Common myeloid progenitor, CD34-positive (primary cell): Measurements from ENCODE around the gene KRTAP29-1.

Experiments
- CTCF ChIA-PET: fragments of 350-600 bp; sonication (Branson Sonifier 250); formaldehyde crosslinking; loops from one replicate; lab custom pipeline; 2021; ENCODE audit warnings: antibody characterized with exemption; lab: Charles Lee
- POLR2A ChIA-PET: fragments of 350-600 bp; sonication (Branson Sonifier 250); formaldehyde crosslinking; loops from one replicate; lab custom pipeline; 2021; ENCODE audit warnings: antibody characterized with exemption; lab: Charles Lee
- DNase-seq, 3 donors: peaks; one replicate each; pipeline versions ENCODE4 v3.0.0 to v3.0.0-alpha.2; 2013
- H3K27ac ChIP-seq, 2 experiments: 1 replicate in 1 of 2; 2 replicates in 1 of 2; pipeline ENCODE4 v1.7.0; 2013; ENCODE audit warnings: inconsistent platforms in 2 of 2, low read length in 2 of 2, mild to moderate bottlenecking in 2 of 2, low read depth in 1 of 2, moderate library complexity in 1 of 2; ENCODE audit not compliant: severe bottlenecking in 2 of 2, insufficient read depth in 1 of 2, poor library complexity in 1 of 2
- H3K27me3 ChIP-seq, 5 experiments: replicated peaks in 2 of 5; 1 replicate in 3 of 5; 2 replicates in 2 of 5; pipeline versions ENCODE4 v1.6.1 to v1.7.0; 2013; ENCODE audit warnings: low read length in 4 of 5, mild to moderate bottlenecking in 2 of 5, moderate library complexity in 2 of 5, inconsistent platforms in 1 of 5; ENCODE audit not compliant: insufficient read depth in 5 of 5, control insufficient read depth in 4 of 5
- H3K36me3 ChIP-seq, 4 experiments: 1 replicate in 2 of 4; 2 replicates in 2 of 4; pipeline versions ENCODE4 v1.6.1 to v1.7.0; 2013; ENCODE audit warnings: low read length in 3 of 4, control low read depth in 1 of 4, mild to moderate bottlenecking in 1 of 4; ENCODE audit not compliant: control insufficient read depth in 4 of 4, insufficient read depth in 4 of 4
- H3K4me1 ChIP-seq, 4 experiments: 1 replicate in 3 of 4; 2 replicates in 1 of 4; pipeline versions ENCODE4 v1.6.1 to v1.7.1; 2013; ENCODE audit warnings: low read length in 3 of 4, mild to moderate bottlenecking in 3 of 4, control low read depth in 1 of 4, inconsistent platforms in 1 of 4, moderate library complexity in 1 of 4; ENCODE audit not compliant: control insufficient read depth in 4 of 4, insufficient read depth in 4 of 4; ENCODE audit errors: control extremely low read depth in 1 of 4
- H3K4me3 ChIP-seq, 7 experiments: 1 replicate in 4 of 7; 2 replicates in 3 of 7; pipeline versions ENCODE4 v1.5.1 to v1.7.0; 2013; ENCODE audit warnings: mild to moderate bottlenecking in 7 of 7, low read length in 6 of 7, moderate library complexity in 6 of 7, inconsistent platforms in 2 of 7, low read depth in 2 of 7, control low read depth in 1 of 7; ENCODE audit not compliant: insufficient read depth in 4 of 7, control insufficient read depth in 1 of 7; ENCODE audit errors: extremely low read depth in 1 of 7
- H3K9me3 ChIP-seq, 5 experiments: 1 replicate in 4 of 5; 2 replicates in 1 of 5; pipeline versions ENCODE4 v1.6.1 to v1.7.1; 2013; ENCODE audit warnings: low read length in 4 of 5, mild to moderate bottlenecking in 2 of 5, inconsistent platforms in 1 of 5, low read depth in 1 of 5, moderate library complexity in 1 of 5; ENCODE audit not compliant: control insufficient read depth in 4 of 5, insufficient read depth in 2 of 5; ENCODE audit errors: control extremely low read depth in 1 of 5
- WGBS: methylation state at CpG from one replicate; pipeline ENCODE4 v1.1.5; 2013; ENCODE audit not compliant: insufficient coverage; 5-methylcytosine and 5-hydroxymethylcytosine counted together

KRTAP29-1 gene

GRCh38 chr17:41334385-41335305 is 32.0 kb upstream of the KRTAP29-1 start:
- H3K27me3 ChIP-seq = no peaks in the 10 kb centered on the region
- H3K9me3 ChIP-seq = no peaks in the 10 kb centered on the region
- CTCF ChIA-PET = interaction anchor here (1.4 to 4.6 kb wide), 2 partner anchors 8 to 12 kb away, joined by 5 to 22 read pairs; no protein-coding TSS in a partner anchor
- H3K4me3 ChIP-seq = no peak overlapping the region
- peaks cover 0 to 2% (median 0%) of the 10 kb centered on the region in 4 experiments for H3K4me1 ChIP-seq
- POLR2A ChIA-PET = no interaction called here
- H3K36me3 ChIP-seq = no peaks in the 10 kb centered on the region
- WGBS = 92% methylated on average over 4 of the region's 6 CpGs
- DNase-seq = peak in 2 of 3 donors; percentile 25 to 30
- no peak overlapping the region for H3K27ac ChIP-seq

GRCh38 chr17:41333836-41334235 is 31.2 kb upstream of the KRTAP29-1 start:
- DNase-seq = no peak
- Histone ChIP-seq H3K4me3 (no peak overlapping the region), H3K27me3 (no peaks in the 10 kb centered on the region), H3K9me3 (no peaks in the 10 kb centered on the region), H3K36me3 (no peaks in the 10 kb centered on the region), H3K27ac (no peak overlapping the region), H3K4me1 (no peaks in the 10 kb centered on the region)
- ChIA-PET POLR2A (interaction anchor here (0.6 kb wide), 1 partner anchor 436 kb away, joined by 4 read pairs; no protein-coding TSS in a partner anchor), CTCF (interaction anchor here (1.4 to 4.6 kb wide), 2 partner anchors 9 to 11 kb away, joined by 5 to 22 read pairs; no protein-coding TSS in a partner anchor)
- WGBS = 94% methylated on average over 3 of the region's 3 CpGs

- Histone ChIP-seq H3K27ac (no peak overlapping the region), H3K4me1 (no peaks in the 10 kb centered on the region), H3K36me3 (no peaks in the 10 kb centered on the region), H3K4me3 (no peak overlapping the region), H3K9me3 (no peaks in the 10 kb centered on the region), H3K27me3 (no peaks in the 10 kb centered on the region)
- CTCF ChIA-PET = interaction anchor here (1.4 to 4.6 kb wide), 2 partner anchors 10 to 11 kb away, joined by 5 to 22 read pairs; no protein-coding TSS in a partner anchor
- WGBS = 94% methylated on average over 5 of the region's 5 CpGs
- no peak for DNase-seq
- POLR2A ChIA-PET = no interaction called here
Measured at GRCh38 chr17:41333098-41333497, 30.4 kb upstream of the KRTAP29-1 start.

GRCh38 chr17:41332239-41332638 is 29.6 kb upstream of the KRTAP29-1 start:
- Histone ChIP-seq H3K36me3 (no peaks in the 10 kb centered on the region), H3K27me3 (no peaks in the 10 kb centered on the region), H3K4me3 (no peak overlapping the region), H3K4me1 (peaks cover 0 to under 1% (median 0%) of the 10 kb centered on the region in 4 experiments), H3K9me3 (no peaks in the 10 kb centered on the region), H3K27ac (no peak overlapping the region)
- no peak for DNase-seq
- 89% methylated on average over 1 of the region's 2 CpGs for WGBS
- POLR2A ChIA-PET = no interaction called here
- CTCF ChIA-PET = interaction anchor here (4.6 kb wide), 1 partner anchor 10 kb away, joined by 22 read pairs; no protein-coding TSS in a partner anchor

- Histone ChIP-seq H3K27me3 (no peaks in the 10 kb centered on the region), H3K4me1 (peaks cover 0 to 6% (median 0%) of the 10 kb centered on the region in 4 experiments), H3K27ac (no peak overlapping the region), H3K36me3 (no peaks in the 10 kb centered on the region), H3K4me3 (no peak overlapping the region), H3K9me3 (no peaks in the 10 kb centered on the region)
- POLR2A ChIA-PET = no interaction called here
- CTCF ChIA-PET = interaction anchor here (1.1 to 4.6 kb wide), 2 partner anchors 9 to 419 kb away, joined by 4 to 22 read pairs; no protein-coding TSS in a partner anchor
- WGBS = 88% methylated on average over 6 of the region's 7 CpGs
- DNase-seq = no peak
Measured at GRCh38 chr17:41331606-41332005, 29.0 kb upstream of the KRTAP29-1 start.

- no peaks in the 10 kb centered on the region for H3K27me3 ChIP-seq
- peaks cover 0 to 7% (median 0%) of the 10 kb centered on the region in 4 experiments for H3K4me1 ChIP-seq
- ChIA-PET CTCF (interaction anchor here (1.2 to 1.9 kb wide), 5 partner anchors 10 to 423 kb away, joined by 3 to 6 read pairs (median 4); partner anchors contain the start of gene KRT33A), POLR2A (no interaction called here)
- H3K27ac ChIP-seq = no peak overlapping the region
- H3K4me3 ChIP-seq = no peak overlapping the region
- 64% methylated on average over 7 of the region's 13 CpGs for WGBS
- DNase-seq = peak in 2 of 3 donors; percentile 31 to 41
- no peaks in the 10 kb centered on the region for H3K36me3 ChIP-seq
- no peaks in the 10 kb centered on the region for H3K9me3 ChIP-seq
Measured at GRCh38 chr17:41329279-41329948, 26.8 kb upstream of the KRTAP29-1 start.
